Uterus (tissue), 4 donors: ENCODE data around the gene ATPAF1. TPM values are rescaled to one million over a fixed set of nuclear protein-coding genes. Genes with fewer than 3 reads are reported as not detected.

ENCODE experiments used
- DNase-seq, 2 donors: peaks; one replicate each; pipeline ENCODE4 v3.0.0-alpha.2; 2019 to 2020
- H3K27ac ChIP-seq, 2 donors: fragments of 200-600 bp; sonication (generic); 1 replicate in 1 of 2; 2 replicates in 1 of 2; pipeline ENCODE4 v1.5.1; 2016 to 2018
- H3K27me3 ChIP-seq, 2 donors: fragments of 200-600 bp; sonication (generic); one replicate each; pipeline ENCODE4 v1.5.1; 2018 to 2019; ENCODE audit warnings: control low read depth in 1 of 2
- H3K36me3 ChIP-seq, 2 donors: fragments of 200-600 bp; sonication (generic); one replicate each; pipeline ENCODE4 v1.5.1; 2019; ENCODE audit warnings: control low read depth in 1 of 2
- H3K4me1 ChIP-seq, 2 donors: fragments of 200-600 bp; sonication (generic); one replicate each; pipeline ENCODE4 v1.5.1; 2018 to 2019; ENCODE audit warnings: control low read depth in 1 of 2
- H3K4me3 ChIP-seq, 2 donors: fragments of 200-600 bp; sonication (generic); 1 replicate in 1 of 2; 2 replicates in 1 of 2; pipeline ENCODE4 v1.5.1; 2018 to 2019; ENCODE audit warnings: mild to moderate bottlenecking in 1 of 2
- H3K9me3 ChIP-seq, 2 donors: fragments of 200-600 bp; sonication (generic); one replicate each; pipeline ENCODE4 v1.5.1; 2019; ENCODE audit warnings: control low read depth in 1 of 2
- POLR2A ChIP-seq, 2 donors: fragments of 450-650 bp; IDR thresholded peaks; one replicate each; pipeline ENCODE4 v1.6.1; 2016; ENCODE audit warnings: antibody characterized with exemption in 2 of 2, mild to moderate bottlenecking in 1 of 2, moderate library complexity in 1 of 2
- intact Hi-C: fragments of 100-400 bp; cut with DNase I; formaldehyde crosslinking; loops from one replicate; pipeline ENCODE4 v1.15.1; 2023; ENCODE audit warnings: low total_unique reads
- total RNA-seq, 4 donors: library from RNA; depleted of rRNA in 3 of 4; stranded (reverse); fragments of >200 nt in 3 of 4; gene quantifications; one replicate each; pipeline versions ENCODE4 v1.1.0 to v1.2.4, GENCODE V29; 2014 to 2023
- TF ChIP-seq, protein P1 (sequence below), 4 experiments: fragments of 200-600 bp in 2 of 4; fragments of 450-650 bp in 2 of 4; sonication (generic) in 2 of 4; IDR thresholded peaks; one replicate each; pipeline ENCODE4 v1.5.1; 2016 to 2019; ENCODE audit warnings: antibody characterized with exemption in 4 of 4, mild to moderate bottlenecking in 2 of 4, moderate library complexity in 1 of 4
- donor health status: DM: yes; HTN: yes; CAD: no.

The ATPAF1 gene
- total RNA-seq, 4 donors from 2014 or later: 8.2 to 59.7 (median 40.8) TPM

DNA sequence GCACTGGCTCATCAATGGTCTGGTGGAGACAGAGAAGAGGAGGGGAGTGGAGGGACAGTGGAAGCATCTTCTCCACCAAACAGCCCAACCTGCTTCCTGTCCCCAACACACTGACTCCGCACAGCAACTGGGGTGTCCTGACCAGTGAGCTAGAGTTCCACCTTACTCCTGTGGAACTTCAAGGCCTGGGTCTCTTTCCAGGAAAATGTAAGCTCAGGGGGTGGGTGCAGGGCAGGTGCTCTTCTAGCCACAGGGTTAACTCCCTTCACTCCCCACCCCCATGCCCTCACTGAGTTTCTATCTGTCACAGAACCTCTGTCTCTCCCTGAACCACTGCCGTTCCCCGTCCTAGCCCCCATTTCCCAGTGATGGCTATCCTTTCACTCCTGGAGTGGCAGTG, 52.4 kb downstream of the ATPAF1 start:
- peak overlapping the region; percentile 95 to 96 for H3K27ac ChIP-seq
- peaks cover 0 to 13% of the 10 kb centered on the region in 2 donors for H3K4me1 ChIP-seq
- H3K36me3 ChIP-seq: no peaks in the 10 kb centered on the region
- no peaks in the 10 kb centered on the region for H3K27me3 ChIP-seq
- TF ChIP-seq, protein P1, sequence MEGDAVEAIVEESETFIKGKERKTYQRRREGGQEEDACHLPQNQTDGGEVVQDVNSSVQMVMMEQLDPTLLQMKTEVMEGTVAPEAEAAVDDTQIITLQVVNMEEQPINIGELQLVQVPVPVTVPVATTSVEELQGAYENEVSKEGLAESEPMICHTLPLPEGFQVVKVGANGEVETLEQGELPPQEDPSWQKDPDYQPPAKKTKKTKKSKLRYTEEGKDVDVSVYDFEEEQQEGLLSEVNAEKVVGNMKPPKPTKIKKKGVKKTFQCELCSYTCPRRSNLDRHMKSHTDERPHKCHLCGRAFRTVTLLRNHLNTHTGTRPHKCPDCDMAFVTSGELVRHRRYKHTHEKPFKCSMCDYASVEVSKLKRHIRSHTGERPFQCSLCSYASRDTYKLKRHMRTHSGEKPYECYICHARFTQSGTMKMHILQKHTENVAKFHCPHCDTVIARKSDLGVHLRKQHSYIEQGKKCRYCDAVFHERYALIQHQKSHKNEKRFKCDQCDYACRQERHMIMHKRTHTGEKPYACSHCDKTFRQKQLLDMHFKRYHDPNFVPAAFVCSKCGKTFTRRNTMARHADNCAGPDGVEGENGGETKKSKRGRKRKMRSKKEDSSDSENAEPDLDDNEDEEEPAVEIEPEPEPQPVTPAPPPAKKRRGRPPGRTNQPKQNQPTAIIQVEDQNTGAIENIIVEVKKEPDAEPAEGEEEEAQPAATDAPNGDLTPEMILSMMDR (IDR thresholded peaks at IDR 0.05): no peak
- no peak for TF ChIP-seq POLR2A (IDR thresholded peaks at IDR 0.05)
- intact Hi-C loops: no loop called here
- DNase-seq: no peak
- H3K9me3 ChIP-seq: no peaks in the 10 kb centered on the region
- H3K4me3 ChIP-seq: peak overlapping the region; percentile 61 to 97

DNA sequence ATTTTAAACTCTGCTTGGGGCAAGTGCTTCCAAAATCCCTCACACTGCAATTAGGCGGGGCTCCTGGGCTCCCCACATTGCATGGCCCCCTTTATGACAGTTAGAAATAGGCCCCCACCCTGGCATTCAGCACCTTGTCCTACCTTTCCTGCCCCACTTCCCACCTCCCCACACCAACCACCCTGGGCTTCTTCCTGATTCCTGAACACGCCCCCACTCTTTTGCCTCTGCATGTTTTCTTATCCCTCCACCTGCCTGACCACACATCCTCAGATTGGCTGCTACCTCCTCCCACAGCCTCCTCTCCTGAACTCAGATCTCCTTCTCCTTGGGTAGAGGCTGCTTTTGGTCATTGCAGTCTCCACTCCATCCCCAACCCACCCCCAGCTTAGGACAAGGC, 53.1 kb downstream of the ATPAF1 start:
- intact Hi-C loops: no loop called here
- peaks cover 0 to 13% of the 10 kb centered on the region in 2 donors for H3K4me1 ChIP-seq
- peak overlapping the region in 1 of 2 donors; percentile 61 for H3K4me3 ChIP-seq
- no peaks in the 10 kb centered on the region for H3K9me3 ChIP-seq
- TF ChIP-seq, protein P1 (IDR thresholded peaks at IDR 0.05): no peak
- no peak for TF ChIP-seq POLR2A (IDR thresholded peaks at IDR 0.05)
- DNase-seq: no peak
- H3K36me3 ChIP-seq: no peaks in the 10 kb centered on the region
- no peaks in the 10 kb centered on the region for H3K27me3 ChIP-seq
- peak overlapping the region in 1 of 2 donors; percentile 96 for H3K27ac ChIP-seq

DNA sequence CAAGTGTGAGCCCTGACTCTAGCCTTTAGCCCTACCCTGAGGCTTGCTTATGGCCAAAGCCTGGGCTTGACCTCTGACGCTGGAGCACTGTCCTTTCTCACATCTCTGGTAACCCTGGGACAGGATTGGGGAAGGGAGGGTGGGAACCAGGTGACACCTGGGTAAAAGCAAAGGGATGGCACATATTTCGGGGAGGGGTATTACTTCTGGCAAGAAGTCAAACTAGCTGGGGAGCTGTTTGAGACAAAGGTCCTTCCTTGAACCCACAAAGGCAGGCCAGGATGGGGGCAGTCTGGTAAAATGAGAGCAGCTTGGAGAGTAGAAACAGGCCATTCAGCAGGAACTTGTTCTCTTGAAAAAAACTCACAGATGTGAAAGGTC, 53.6 kb downstream of the ATPAF1 start:
- Histone ChIP-seq H3K36me3 (no peaks in the 10 kb centered on the region), H3K4me1 (peaks cover 0 to 13% of the 10 kb centered on the region in 2 donors), H3K4me3 (no peak overlapping the region), H3K9me3 (no peaks in the 10 kb centered on the region), H3K27me3 (no peaks in the 10 kb centered on the region), H3K27ac (peak overlapping the region; percentile 3 to 23)
- TF ChIP-seq POLR2A (IDR thresholded peaks at IDR 0.05): no peak
- TF ChIP-seq, protein P1 (IDR thresholded peaks at IDR 0.05): no peak
- intact Hi-C loops: no loop called here
- no peak for DNase-seq

DNA sequence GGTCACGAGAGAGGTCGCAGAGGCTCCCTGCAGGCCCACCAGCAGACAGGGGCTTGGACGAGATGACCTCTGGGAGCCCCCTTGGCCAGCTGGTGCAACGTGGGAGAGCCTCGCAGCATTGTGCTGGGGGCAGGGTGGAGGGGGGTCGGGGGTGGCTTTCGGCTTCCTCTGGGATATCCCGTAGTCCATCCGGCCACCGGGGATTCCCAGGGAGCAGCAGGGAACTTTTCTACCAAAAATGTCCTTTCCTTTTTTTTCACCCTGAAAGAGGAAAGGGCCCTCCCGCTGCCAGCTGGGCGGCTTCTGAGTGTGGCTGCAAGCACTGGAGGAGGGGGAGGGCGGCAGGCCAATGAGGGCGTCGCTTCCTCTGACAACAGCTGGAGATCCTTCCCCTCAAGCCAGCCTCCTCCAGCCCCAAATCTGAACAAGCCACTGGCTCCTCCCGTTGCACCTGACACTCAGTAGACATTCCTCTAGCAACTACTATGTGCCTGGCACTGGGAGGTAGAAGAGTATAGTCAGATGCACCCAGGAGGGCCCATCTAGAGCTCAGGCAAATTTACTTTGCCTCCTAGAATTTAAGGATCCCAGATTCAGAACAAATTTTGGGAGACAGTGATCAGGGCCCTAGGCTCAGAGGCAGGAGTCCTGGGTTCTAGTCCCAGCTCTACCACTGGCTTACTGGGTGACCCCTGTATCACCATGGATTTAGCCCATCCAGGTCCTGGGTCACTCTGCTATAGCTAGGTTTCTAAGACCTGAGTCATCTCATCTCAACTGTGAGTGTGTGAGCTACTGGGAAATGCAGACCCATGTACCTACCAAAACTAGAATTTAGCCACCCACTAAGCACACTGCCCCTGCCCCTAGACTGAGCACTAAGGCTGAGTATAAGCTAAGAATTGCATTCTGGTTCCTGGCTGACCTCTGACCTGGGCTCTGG, 54.2 kb downstream of the ATPAF1 start:
- no peaks in the 10 kb centered on the region for H3K27me3 ChIP-seq
- peak overlapping the region; percentile 68 to 70 for H3K27ac ChIP-seq
- peaks cover 0 to 13% of the 10 kb centered on the region in 2 donors for H3K4me1 ChIP-seq
- DNase-seq: peak; percentile 89 to 91
- TF ChIP-seq, protein P1 (IDR thresholded peaks at IDR 0.05): peak in 1 of 4 experiments; percentile 2
- TF ChIP-seq POLR2A (IDR thresholded peaks at IDR 0.05): peak in 1 of 2 donors; percentile 10
- H3K9me3 ChIP-seq: no peaks in the 10 kb centered on the region
- H3K4me3 ChIP-seq: peak overlapping the region; percentile 6 to 15
- intact Hi-C loops: no loop called here
- H3K36me3 ChIP-seq: no peaks in the 10 kb centered on the region
